Breast epithelium (tissue), 4 donors: ENCODE results near the gene LRRC70. TPM values are rescaled to one million over a fixed set of nuclear protein-coding genes. Genes with fewer than 3 reads are reported as not detected.

Source experiments
- DNase-seq, 2 donors: peaks; one replicate each; pipeline ENCODE4 v3.0.0-alpha.2; 2019; ENCODE audit warnings: low spot score in 2 of 2
- H3K27ac ChIP-seq, 2 donors: fragments of 200-600 bp; sonication (generic) in 1 of 2; one replicate each; pipeline ENCODE4 v1.5.1; 2016 to 2019; ENCODE audit warnings: mild to moderate bottlenecking in 1 of 2
- H3K27me3 ChIP-seq, 2 donors: fragments of 200-600 bp; sonication (generic) in 1 of 2; one replicate each; pipeline versions ENCODE4 v1.5.1 to v1.6.0; 2017 to 2019; ENCODE audit warnings: control low read depth in 1 of 2, mild to moderate bottlenecking in 1 of 2
- H3K36me3 ChIP-seq: fragments of 200-600 bp; one replicate; pipeline ENCODE4 v1.5.1; 2019
- H3K4me1 ChIP-seq, 2 donors: fragments of 200-600 bp; sonication (generic); one replicate each; pipeline ENCODE4 v1.5.1; 2016 to 2019; ENCODE audit warnings: control low read depth in 1 of 2
- H3K4me3 ChIP-seq, 3 donors: fragments of 200-600 bp; sonication (generic); 1 replicate in 2 of 3; 2 replicates in 1 of 3; pipeline ENCODE4 v1.5.1; 2016 to 2019; ENCODE audit warnings: mild to moderate bottlenecking in 3 of 3, moderate library complexity in 2 of 3
- H3K9me3 ChIP-seq, 2 donors: fragments of 200-600 bp; sonication (generic) in 1 of 2; one replicate each; pipeline ENCODE4 v1.5.1; 2016 to 2019; ENCODE audit warnings: control low read depth in 1 of 2
- POLR2A ChIP-seq: fragments of 450-650 bp; IDR thresholded peaks from one replicate; pipeline ENCODE4 v1.6.1; 2016; ENCODE audit warnings: antibody characterized with exemption, mild to moderate bottlenecking, moderate library complexity
- POLR2AphosphoS5 ChIP-seq, 3 donors: sonication (generic); formaldehyde crosslinking; IDR thresholded peaks; one replicate each; pipeline ENCODE4 v1.6.1; 2017; ENCODE audit warnings: antibody characterized with exemption in 3 of 3
- intact Hi-C: fragments of 100-400 bp; cut with DNase I; formaldehyde crosslinking; loops from one replicate; pipeline ENCODE4 v1.15.1; 2023; ENCODE audit warnings: low total_unique reads
- total RNA-seq, 3 donors: library from RNA; depleted of rRNA; stranded (reverse); fragments of >200 nt; gene quantifications; one replicate each; pipeline ENCODE4 v1.1.0, GENCODE V29; 2016
- TF ChIP-seq, protein P1 (sequence below), 3 donors: fragments of 450-650 bp; IDR thresholded peaks; one replicate each; pipeline ENCODE4 v1.5.1; 2016 to 2017; ENCODE audit warnings: antibody characterized with exemption in 3 of 3, mild to moderate bottlenecking in 3 of 3, moderate library complexity in 3 of 3

Gene LRRC70
- total RNA-seq, 3 donors from 2014 or later = 6.4 to 9.5 (median 8.6) TPM

DNA sequence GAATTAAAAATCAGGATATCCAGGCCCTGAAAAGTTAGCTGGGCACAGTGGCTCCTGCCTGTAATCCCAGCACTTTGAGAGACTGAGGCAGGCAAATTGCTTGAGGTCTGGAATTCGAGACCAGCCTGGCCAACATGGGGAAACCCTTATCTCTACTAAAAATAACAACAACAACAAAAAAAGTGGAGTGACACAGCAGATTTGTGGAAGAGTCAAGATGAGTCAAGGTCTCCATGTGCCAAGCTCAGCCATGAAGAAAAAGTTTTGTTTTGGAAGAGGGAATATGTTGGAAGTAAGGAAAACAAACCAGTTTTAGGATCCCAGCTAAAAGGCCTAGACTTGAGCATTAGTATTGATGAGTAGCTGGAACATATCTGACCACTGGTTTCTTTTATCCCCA is 14.7 kb downstream of the LRRC70 start:
- Histone ChIP-seq H3K27ac (no peak overlapping the region), H3K4me1 (no peaks in the 10 kb centered on the region), H3K9me3 (no peaks in the 10 kb centered on the region), H3K36me3 (no peaks in the 10 kb centered on the region), H3K4me3 (no peak overlapping the region), H3K27me3 (no peaks in the 10 kb centered on the region)
- DNase-seq = no peak
- intact Hi-C loops = no loop called here
- no peak for TF ChIP-seq POLR2AphosphoS5 (IDR thresholded peaks at IDR 0.05)
- TF ChIP-seq POLR2A = no peak
- TF ChIP-seq, protein P1, sequence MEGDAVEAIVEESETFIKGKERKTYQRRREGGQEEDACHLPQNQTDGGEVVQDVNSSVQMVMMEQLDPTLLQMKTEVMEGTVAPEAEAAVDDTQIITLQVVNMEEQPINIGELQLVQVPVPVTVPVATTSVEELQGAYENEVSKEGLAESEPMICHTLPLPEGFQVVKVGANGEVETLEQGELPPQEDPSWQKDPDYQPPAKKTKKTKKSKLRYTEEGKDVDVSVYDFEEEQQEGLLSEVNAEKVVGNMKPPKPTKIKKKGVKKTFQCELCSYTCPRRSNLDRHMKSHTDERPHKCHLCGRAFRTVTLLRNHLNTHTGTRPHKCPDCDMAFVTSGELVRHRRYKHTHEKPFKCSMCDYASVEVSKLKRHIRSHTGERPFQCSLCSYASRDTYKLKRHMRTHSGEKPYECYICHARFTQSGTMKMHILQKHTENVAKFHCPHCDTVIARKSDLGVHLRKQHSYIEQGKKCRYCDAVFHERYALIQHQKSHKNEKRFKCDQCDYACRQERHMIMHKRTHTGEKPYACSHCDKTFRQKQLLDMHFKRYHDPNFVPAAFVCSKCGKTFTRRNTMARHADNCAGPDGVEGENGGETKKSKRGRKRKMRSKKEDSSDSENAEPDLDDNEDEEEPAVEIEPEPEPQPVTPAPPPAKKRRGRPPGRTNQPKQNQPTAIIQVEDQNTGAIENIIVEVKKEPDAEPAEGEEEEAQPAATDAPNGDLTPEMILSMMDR (IDR thresholded peaks at IDR 0.05) = no peak

DNA sequence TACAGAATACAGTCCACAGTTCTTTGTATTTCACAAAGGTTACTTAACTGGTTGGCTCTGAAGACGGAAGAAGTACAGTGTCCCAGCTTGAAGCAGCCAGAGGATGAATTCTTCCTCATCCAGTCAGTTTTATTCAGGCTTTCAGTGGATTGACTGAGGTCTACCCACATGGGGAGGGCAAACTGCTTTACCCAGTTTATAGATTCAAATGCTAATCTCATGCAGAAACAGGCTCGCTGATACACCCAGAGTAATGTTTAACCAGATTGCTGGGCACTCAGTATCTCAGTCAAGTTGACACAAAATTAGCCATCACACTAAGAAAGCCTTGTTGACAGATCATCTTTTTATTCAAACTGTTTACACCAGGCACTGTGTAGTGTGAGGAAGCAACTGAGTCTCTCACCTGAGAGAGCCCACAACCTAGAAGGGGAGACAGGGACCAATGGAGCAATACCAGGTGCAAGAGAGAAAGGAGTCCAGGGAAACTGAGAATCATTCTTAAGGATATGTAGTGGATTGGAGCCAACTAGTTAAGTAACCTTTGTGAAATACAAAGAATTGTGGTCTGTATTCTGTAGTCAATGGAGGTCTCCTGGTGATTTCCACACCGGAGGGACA is 15.9 kb downstream of the LRRC70 start:
- H3K27me3 ChIP-seq = no peaks in the 10 kb centered on the region
- no peak overlapping the region for H3K4me3 ChIP-seq
- intact Hi-C loops = no loop called here
- no peak for TF ChIP-seq POLR2AphosphoS5 (IDR thresholded peaks at IDR 0.05)
- TF ChIP-seq, protein P1 (IDR thresholded peaks at IDR 0.05) = no peak
- no peak for TF ChIP-seq POLR2A
- H3K4me1 ChIP-seq = no peaks in the 10 kb centered on the region
- H3K9me3 ChIP-seq = no peaks in the 10 kb centered on the region
- no peaks in the 10 kb centered on the region for H3K36me3 ChIP-seq
- no peak overlapping the region for H3K27ac ChIP-seq
- no peak for DNase-seq

DNA sequence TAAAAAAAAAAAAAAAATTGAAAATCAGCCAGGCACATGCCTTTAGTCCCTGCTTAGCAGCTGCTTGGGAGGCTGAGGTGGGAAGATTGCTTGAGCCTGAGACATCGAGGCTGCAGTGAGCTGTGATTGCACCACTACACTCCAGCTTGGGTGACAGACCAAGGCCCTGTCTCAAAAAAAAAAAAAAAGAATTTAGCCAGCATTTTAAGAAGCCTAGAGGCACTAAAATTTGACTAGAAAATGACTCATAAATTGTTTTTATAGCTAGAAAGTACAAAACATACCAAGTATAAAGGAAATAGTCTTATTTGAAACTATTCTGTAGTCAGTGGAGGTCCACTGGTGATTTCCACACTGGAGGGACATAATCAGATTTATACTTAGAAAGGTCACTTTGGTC is 17.5 kb downstream of the LRRC70 start:
- Histone ChIP-seq H3K27ac (no peak overlapping the region), H3K9me3 (no peaks in the 10 kb centered on the region), H3K4me3 (no peak overlapping the region), H3K27me3 (no peaks in the 10 kb centered on the region), H3K4me1 (no peaks in the 10 kb centered on the region), H3K36me3 (no peaks in the 10 kb centered on the region)
- DNase-seq = no peak
- TF ChIP-seq, protein P1 (IDR thresholded peaks at IDR 0.05) = no peak
- no peak for TF ChIP-seq POLR2AphosphoS5 (IDR thresholded peaks at IDR 0.05)
- TF ChIP-seq POLR2A = no peak
- intact Hi-C loops = no loop called here

DNA sequence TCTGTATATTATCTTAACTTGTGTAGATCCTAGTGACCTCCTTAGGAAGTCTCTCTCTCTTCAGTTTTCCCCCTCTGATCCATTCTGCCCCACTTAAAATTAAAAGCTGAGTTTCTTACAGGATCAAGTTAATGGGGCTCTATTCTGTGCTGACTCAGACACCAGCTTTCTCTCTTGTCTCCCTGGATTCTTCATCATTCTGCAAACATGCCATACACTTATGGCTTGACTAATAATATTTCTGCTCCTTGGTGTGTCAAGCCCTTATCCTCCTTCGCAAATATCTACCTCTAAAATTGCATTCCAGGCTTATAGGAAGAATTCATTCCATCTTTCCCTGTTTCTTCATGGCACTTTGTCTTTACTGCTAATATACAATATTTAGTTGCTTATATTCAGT is 18.1 kb downstream of the LRRC70 start:
- Histone ChIP-seq H3K4me3 (no peak overlapping the region), H3K9me3 (no peaks in the 10 kb centered on the region), H3K27me3 (no peaks in the 10 kb centered on the region), H3K4me1 (no peaks in the 10 kb centered on the region), H3K36me3 (no peaks in the 10 kb centered on the region), H3K27ac (no peak overlapping the region)
- TF ChIP-seq, protein P1 (IDR thresholded peaks at IDR 0.05) = no peak
- intact Hi-C loops = no loop called here
- no peak for DNase-seq

DNA sequence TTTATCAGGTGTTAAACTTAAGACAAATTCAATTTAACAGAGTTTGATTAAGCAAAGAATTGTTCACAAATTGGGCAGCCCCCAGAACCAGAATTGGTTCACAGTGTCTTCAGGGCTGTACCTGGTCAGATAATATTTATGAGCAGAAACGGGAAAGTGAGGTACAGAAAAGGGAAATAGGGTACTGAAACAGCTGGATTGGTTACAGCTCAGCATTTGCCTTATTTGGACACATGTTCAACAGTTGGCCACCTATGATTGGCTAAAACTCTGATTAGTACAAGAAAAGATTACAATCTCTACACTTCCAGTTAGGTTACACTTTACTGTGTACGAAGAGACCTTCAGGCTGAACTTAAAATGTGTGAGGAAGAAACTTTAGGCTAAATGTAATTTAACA is 18.7 kb downstream of the LRRC70 start:
- H3K27ac ChIP-seq = no peak overlapping the region
- intact Hi-C loops = no loop called here
- no peaks in the 10 kb centered on the region for H3K36me3 ChIP-seq
- TF ChIP-seq, protein P1 (IDR thresholded peaks at IDR 0.05) = no peak
- TF ChIP-seq POLR2AphosphoS5 (IDR thresholded peaks at IDR 0.05) = no peak
- TF ChIP-seq POLR2A = no peak
- H3K4me1 ChIP-seq = no peaks in the 10 kb centered on the region
- no peak overlapping the region for H3K4me3 ChIP-seq
- DNase-seq = no peak
- H3K9me3 ChIP-seq = no peaks in the 10 kb centered on the region
- H3K27me3 ChIP-seq = no peaks in the 10 kb centered on the region
